22Rv1 (cell line): Measurements from ENCODE around the gene SMYD3.
"Not testable (repeated sequence)": the region's sequence is repeated elsewhere in the genome, so short reads cannot be mapped to it uniquely, and the experiment has no call there.

ENCODE experiments used
- H3K27ac ChIP-seq: fragments of 450-650 bp; 2 replicates; pipeline ENCODE4 v1.5.1; 2017
- CTCF ChIP-seq: fragments of 450-650 bp; IDR thresholded peaks from 2 replicates; pipeline ENCODE4 v1.5.1; 2017; ENCODE audit warnings: mild to moderate bottlenecking
- ZFX ChIP-seq: fragments of 450-650 bp; IDR thresholded peaks from 2 replicates; pipeline ENCODE4 v1.6.1; 2017; ENCODE audit warnings: antibody characterized with exemption, borderline replicate concordance

SMYD3 gene

GRCh38 chr1:246381452-246381851, 125.6 kb downstream of the SMYD3 start:
- H3K27ac ChIP-seq: no peak overlapping the region
- TF ChIP-seq ZFX (no peak), CTCF (no peak)

- TF ChIP-seq CTCF (no peak), ZFX (no peak)
- H3K27ac ChIP-seq: no peak overlapping the region
Measured at GRCh38 chr1:246377625-246378153, 129.4 kb downstream of the SMYD3 start.

- H3K27ac ChIP-seq: no peak overlapping the region
- no peak for TF ChIP-seq CTCF
- TF ChIP-seq ZFX: no peak
Measured at GRCh38 chr1:246373828-246374569, 133.1 kb downstream of the SMYD3 start.

GRCh38 chr1:246372559-246372958, 134.5 kb downstream of the SMYD3 start:
- no peak overlapping the region for H3K27ac ChIP-seq
- TF ChIP-seq ZFX: no peak
- TF ChIP-seq CTCF: no peak

GRCh38 chr1:246367041-246367440, 140.0 kb downstream of the SMYD3 start:
- no peak overlapping the region for H3K27ac ChIP-seq
- TF ChIP-seq ZFX: no peak
- TF ChIP-seq CTCF: no peak

GRCh38 chr1:246365708-246366107, 141.4 kb downstream of the SMYD3 start:
- no peak overlapping the region for H3K27ac ChIP-seq
- TF ChIP-seq ZFX (no peak), CTCF (no peak)

GRCh38 chr1:246364415-246364941, 142.6 kb downstream of the SMYD3 start:
- H3K27ac ChIP-seq: no peak overlapping the region
- no peak for TF ChIP-seq CTCF

- H3K27ac ChIP-seq: not testable (repeated sequence)
Measured at GRCh38 chr1:246357014-246357598, 150.0 kb downstream of the SMYD3 start.
